Activated B cell treated with CpG ODN at 0.5 μM for 24 hours (primary cell): Measurements from ENCODE around the gene TCHP. TPM values are rescaled to one million over a fixed set of nuclear protein-coding genes. Genes with fewer than 3 reads are reported as not detected.

Experiments
- ATAC-seq: fragments of 200-7000 bp; cut with Tn5 transposase; one replicate; pipeline ENCODE4 v1.10.0; 2021; ENCODE audit warnings: low read depth, mild to moderate bottlenecking, moderate library complexity
- CTCF ChIA-PET: fragments of 350-600 bp; sonication (Branson Sonifier 250); formaldehyde crosslinking; loops from one replicate; lab custom pipeline; 2021; ENCODE audit warnings: antibody characterized with exemption; lab: Charles Lee
- POLR2A ChIA-PET: fragments of 350-600 bp; sonication (Branson Sonifier 250); formaldehyde crosslinking; loops from one replicate; lab custom pipeline; 2021; ENCODE audit warnings: antibody characterized with exemption; lab: Charles Lee
- DNase-seq: peaks from one replicate; pipeline ENCODE4 v3.0.0; 2022
- H3K27ac Mint-ChIP-seq: one replicate; pipeline ENCODE4 v1.8.0; 2020; ENCODE audit warnings: mixed read lengths
- H3K27me3 Mint-ChIP-seq: one replicate; pipeline ENCODE4 v1.8.0; 2021; ENCODE audit warnings: mixed read lengths
- H3K36me3 Mint-ChIP-seq: one replicate; pipeline ENCODE4 v1.8.0; 2021; ENCODE audit warnings: low read depth, mixed read lengths
- H3K4me1 Mint-ChIP-seq: one replicate; pipeline ENCODE4 v1.8.0; 2021; ENCODE audit warnings: mixed read lengths
- H3K4me3 Mint-ChIP-seq: one replicate; pipeline ENCODE4 v1.8.0; 2020; ENCODE audit warnings: mild to moderate bottlenecking, mixed read lengths
- H3K9me3 Mint-ChIP-seq: one replicate; pipeline ENCODE4 v1.8.0; 2020; ENCODE audit warnings: mixed read lengths
- CTCF ChIP-seq: fragments of 200-600 bp; IDR thresholded peaks from one replicate; pipeline ENCODE4 v1.8.0; 2022; ENCODE audit warnings: antibody characterized with exemption, mild to moderate bottlenecking
- intact Hi-C: fragments of 100-400 bp; cut with micrococcal nuclease; formaldehyde crosslinking; loops from one replicate; pipeline ENCODE4 v1.15.1; 2024
- total RNA-seq: library from RNA; stranded (reverse); gene quantifications from 2 replicates; pipeline ENCODE4 v1.2.3, GENCODE V29; 2022

The TCHP gene
- total RNA-seq, 1 donor from 2014 or later = 28.3 TPM

- H3K9me3 Mint-ChIP-seq = no peaks in the 10 kb centered on the region
- no peak for ATAC-seq
- no peak for DNase-seq
- no peak overlapping the region for H3K27ac Mint-ChIP-seq
- intact Hi-C loops = no loop called here
- peaks cover 57% of the 10 kb centered on the region for H3K4me1 Mint-ChIP-seq
- ChIA-PET POLR2A (interaction anchor here (0.5 to 0.7 kb wide), 3 partner anchors 11 to 143 kb away, joined by 4 to 9 read pairs (median 7); no protein-coding TSS in a partner anchor), CTCF (interaction anchor here (1.3 kb wide), 1 partner anchor 71 kb away, joined by 5 read pairs; no protein-coding TSS in a partner anchor)
- TF ChIP-seq CTCF = no peak
- H3K36me3 Mint-ChIP-seq = peaks cover 12% of the 10 kb centered on the region
- no peak overlapping the region for H3K4me3 Mint-ChIP-seq
- no peaks in the 10 kb centered on the region for H3K27me3 Mint-ChIP-seq
Measured at GRCh38 chr12:109876406-109876805, 23.7 kb upstream of the TCHP start.

- ATAC-seq = no peak
- intact Hi-C loops = no loop called here
- TF ChIP-seq CTCF = no peak
- DNase-seq = no peak
- H3K4me3 Mint-ChIP-seq = peak overlapping the region; percentile 38
- no peaks in the 10 kb centered on the region for H3K27me3 Mint-ChIP-seq
- H3K36me3 Mint-ChIP-seq = peaks cover 5% of the 10 kb centered on the region
- peaks cover 57% of the 10 kb centered on the region for H3K4me1 Mint-ChIP-seq
- no peak overlapping the region for H3K27ac Mint-ChIP-seq
- no peaks in the 10 kb centered on the region for H3K9me3 Mint-ChIP-seq
- POLR2A ChIA-PET = no interaction called here
- CTCF ChIA-PET = interaction anchor here (1.1 to 1.9 kb wide), 2 partner anchors 32 to 73 kb away, joined by 3 to 5 read pairs; no protein-coding TSS in a partner anchor
Measured at GRCh38 chr12:109877504-109878246, 22.4 kb upstream of the TCHP start.

- peaks cover 4% of the 10 kb centered on the region for H3K36me3 Mint-ChIP-seq
- no peak for TF ChIP-seq CTCF
- intact Hi-C loops = no loop called here
- peaks cover 57% of the 10 kb centered on the region for H3K4me1 Mint-ChIP-seq
- peak overlapping the region; percentile 32 for H3K4me3 Mint-ChIP-seq
- DNase-seq = no peak
- POLR2A ChIA-PET = no interaction called here
- no peaks in the 10 kb centered on the region for H3K27me3 Mint-ChIP-seq
- ATAC-seq = no peak
- H3K27ac Mint-ChIP-seq = no peak overlapping the region
- CTCF ChIA-PET = interaction anchor here (1.1 to 1.9 kb wide), 2 partner anchors 32 to 73 kb away, joined by 3 to 5 read pairs; no protein-coding TSS in a partner anchor
- no peaks in the 10 kb centered on the region for H3K9me3 Mint-ChIP-seq
Measured at GRCh38 chr12:109878247-109878625, 21.8 kb upstream of the TCHP start.

GRCh38 chr12:109878749-109879148, 21.3 kb upstream of the TCHP start:
- H3K4me1 Mint-ChIP-seq = peaks cover 59% of the 10 kb centered on the region
- ATAC-seq (no peak), DNase-seq (no peak)
- intact Hi-C loops = no loop called here
- H3K4me3 Mint-ChIP-seq = peak overlapping the region; percentile 90
- H3K36me3 Mint-ChIP-seq = peaks cover 4% of the 10 kb centered on the region
- CTCF ChIA-PET = interaction anchor here (1.1 to 1.9 kb wide), 2 partner anchors 33 to 74 kb away, joined by 3 to 5 read pairs; no protein-coding TSS in a partner anchor
- TF ChIP-seq CTCF = no peak
- POLR2A ChIA-PET = no interaction called here
- H3K9me3 Mint-ChIP-seq = no peaks in the 10 kb centered on the region
- no peaks in the 10 kb centered on the region for H3K27me3 Mint-ChIP-seq
- H3K27ac Mint-ChIP-seq = no peak overlapping the region

GRCh38 chr12:109879351-109880042, 20.6 kb upstream of the TCHP start:
- Mint-ChIP-seq H3K9me3 (no peaks in the 10 kb centered on the region), H3K27me3 (no peaks in the 10 kb centered on the region), H3K36me3 (peaks cover 4% of the 10 kb centered on the region), H3K4me1 (peaks cover 59% of the 10 kb centered on the region), H3K4me3 (peak overlapping the region; percentile 90), H3K27ac (peak overlapping the region; percentile 80)
- CTCF ChIA-PET = interaction anchor here (1.9 kb wide), 1 partner anchor 75 kb away, joined by 5 read pairs; no protein-coding TSS in a partner anchor
- POLR2A ChIA-PET = no interaction called here
- no peak for TF ChIP-seq CTCF
- DNase-seq = no peak
- ATAC-seq = no peak
- intact Hi-C loops = loop anchor here (1.0 to 5.0 kb wide), 11 partner anchors 21 to 1718 kb away; partner anchors contain the start of genes ANKRD13A, ATXN2, FAM222A and GIT2
